ENCODE measurements around the gene CNOT1. TPM values are rescaled to one million over a fixed set of nuclear protein-coding genes. Genes with fewer than 3 reads are reported as not detected.
A peak's percentile ranks its signal among the peaks of the same experiment; 100 is the strongest.

Gene CNOT1
- total and polyA plus RNA-seq, 2 experiments from 2014 or later = 49.3 to 71.8 TPM

DNA sequence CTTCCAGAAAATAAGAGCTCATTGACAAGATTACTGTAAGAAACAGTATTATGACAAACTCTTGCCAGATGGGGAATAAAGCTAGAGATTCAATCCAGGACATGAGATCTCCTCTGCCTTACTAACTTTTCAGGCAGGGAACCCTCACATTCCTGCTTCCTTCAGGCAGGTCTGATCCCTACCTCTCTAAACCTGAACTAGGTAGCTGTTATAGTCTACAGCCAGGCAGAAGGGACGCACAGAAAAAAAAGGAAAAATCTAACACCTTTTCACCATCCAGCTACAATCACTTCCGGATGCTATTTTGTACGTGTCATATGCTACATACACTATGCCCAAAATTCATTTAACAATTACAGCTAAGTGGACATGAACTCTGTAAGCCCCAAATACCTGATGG, 41.2 kb downstream of the CNOT1 start:
- TF ChIP-seq, protein P1, sequence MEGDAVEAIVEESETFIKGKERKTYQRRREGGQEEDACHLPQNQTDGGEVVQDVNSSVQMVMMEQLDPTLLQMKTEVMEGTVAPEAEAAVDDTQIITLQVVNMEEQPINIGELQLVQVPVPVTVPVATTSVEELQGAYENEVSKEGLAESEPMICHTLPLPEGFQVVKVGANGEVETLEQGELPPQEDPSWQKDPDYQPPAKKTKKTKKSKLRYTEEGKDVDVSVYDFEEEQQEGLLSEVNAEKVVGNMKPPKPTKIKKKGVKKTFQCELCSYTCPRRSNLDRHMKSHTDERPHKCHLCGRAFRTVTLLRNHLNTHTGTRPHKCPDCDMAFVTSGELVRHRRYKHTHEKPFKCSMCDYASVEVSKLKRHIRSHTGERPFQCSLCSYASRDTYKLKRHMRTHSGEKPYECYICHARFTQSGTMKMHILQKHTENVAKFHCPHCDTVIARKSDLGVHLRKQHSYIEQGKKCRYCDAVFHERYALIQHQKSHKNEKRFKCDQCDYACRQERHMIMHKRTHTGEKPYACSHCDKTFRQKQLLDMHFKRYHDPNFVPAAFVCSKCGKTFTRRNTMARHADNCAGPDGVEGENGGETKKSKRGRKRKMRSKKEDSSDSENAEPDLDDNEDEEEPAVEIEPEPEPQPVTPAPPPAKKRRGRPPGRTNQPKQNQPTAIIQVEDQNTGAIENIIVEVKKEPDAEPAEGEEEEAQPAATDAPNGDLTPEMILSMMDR (IDR thresholded peaks at IDR 0.05; ENCODE audit: low read depth, low read length) = no peak
- DNase-seq (ENCODE audit: low read depth in 1 of 2, low spot score in 1 of 2) = no peak
- no peaks in the 10 kb centered on the region for H3K27me3 ChIP-seq
- no peak overlapping the region for H3K4me3 ChIP-seq
- H3K9me3 ChIP-seq (ENCODE audit: low read depth) = no peaks in the 10 kb centered on the region
- no peaks in the 10 kb centered on the region for H3K4me1 ChIP-seq (ENCODE audit: low read depth)
- H3K36me3 ChIP-seq = peaks cover 64% of the 10 kb centered on the region
- no peak overlapping the region for H3K27ac ChIP-seq

DNA sequence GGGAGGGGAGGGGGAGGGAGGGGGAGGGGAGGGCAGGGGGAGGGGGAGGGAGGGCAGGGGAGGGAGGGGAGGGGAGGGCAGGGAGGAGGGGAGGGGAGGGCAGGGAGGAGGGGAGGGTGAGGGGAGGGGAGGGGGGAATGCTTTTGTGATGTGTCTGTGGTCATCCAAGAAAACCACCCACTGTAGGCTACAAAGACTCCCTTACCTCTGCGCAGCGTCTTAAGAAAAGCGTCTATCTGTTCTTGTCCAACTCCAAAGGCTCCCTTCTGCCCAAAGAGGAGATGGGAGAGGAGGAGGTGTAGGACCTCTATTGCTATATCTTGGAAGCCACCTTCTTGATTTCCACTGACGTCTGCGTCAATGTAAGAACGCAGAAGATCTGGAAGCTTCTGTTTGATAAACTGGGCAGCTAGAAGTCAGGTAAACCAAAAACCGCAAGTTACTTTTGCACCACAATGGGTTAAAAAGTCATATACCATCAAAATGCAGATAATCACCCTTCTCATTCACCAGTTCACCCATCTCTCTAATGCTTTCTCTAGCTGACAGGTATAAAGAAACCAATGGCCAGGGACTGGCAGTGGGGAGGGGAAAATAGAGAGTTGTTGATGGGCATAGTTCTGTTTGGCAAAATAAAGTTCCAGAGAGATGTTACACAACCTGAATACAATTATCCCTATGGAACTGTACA, 43.1 kb downstream of the CNOT1 start:
- peaks cover 76% of the 10 kb centered on the region for H3K36me3 ChIP-seq

GRCh38 chr16:58584831-58585505, 44.7 kb downstream of the CNOT1 start:
- TF ChIP-seq, protein P1 (IDR thresholded peaks at IDR 0.05; ENCODE audit: low read depth, low read length) = no peak
- peak in 1 of 2 donors; percentile 32 for DNase-seq (ENCODE audit: low read depth in 1 of 2, low spot score in 1 of 2)
- Histone ChIP-seq H3K27me3 (no peaks in the 10 kb centered on the region), H3K9me3 (ENCODE audit: low read depth) (no peaks in the 10 kb centered on the region), H3K4me3 (no peak overlapping the region), H3K27ac (no peak overlapping the region), H3K36me3 (peaks cover 86% of the 10 kb centered on the region), H3K4me1 (ENCODE audit: low read depth) (no peaks in the 10 kb centered on the region)

More for the DNA sequence above, 43.1 kb downstream of the CNOT1 start:
- Histone ChIP-seq H3K9me3 (ENCODE audit: low read depth) (no peaks in the 10 kb centered on the region), H3K27me3 (no peaks in the 10 kb centered on the region), H3K4me1 (ENCODE audit: low read depth) (no peaks in the 10 kb centered on the region), H3K4me3 (no peak overlapping the region), H3K27ac (no peak overlapping the region)
- TF ChIP-seq, protein P1 (IDR thresholded peaks at IDR 0.05; ENCODE audit: low read depth, low read length) = no peak
- no peak for DNase-seq (ENCODE audit: low read depth in 1 of 2, low spot score in 1 of 2)

DNA sequence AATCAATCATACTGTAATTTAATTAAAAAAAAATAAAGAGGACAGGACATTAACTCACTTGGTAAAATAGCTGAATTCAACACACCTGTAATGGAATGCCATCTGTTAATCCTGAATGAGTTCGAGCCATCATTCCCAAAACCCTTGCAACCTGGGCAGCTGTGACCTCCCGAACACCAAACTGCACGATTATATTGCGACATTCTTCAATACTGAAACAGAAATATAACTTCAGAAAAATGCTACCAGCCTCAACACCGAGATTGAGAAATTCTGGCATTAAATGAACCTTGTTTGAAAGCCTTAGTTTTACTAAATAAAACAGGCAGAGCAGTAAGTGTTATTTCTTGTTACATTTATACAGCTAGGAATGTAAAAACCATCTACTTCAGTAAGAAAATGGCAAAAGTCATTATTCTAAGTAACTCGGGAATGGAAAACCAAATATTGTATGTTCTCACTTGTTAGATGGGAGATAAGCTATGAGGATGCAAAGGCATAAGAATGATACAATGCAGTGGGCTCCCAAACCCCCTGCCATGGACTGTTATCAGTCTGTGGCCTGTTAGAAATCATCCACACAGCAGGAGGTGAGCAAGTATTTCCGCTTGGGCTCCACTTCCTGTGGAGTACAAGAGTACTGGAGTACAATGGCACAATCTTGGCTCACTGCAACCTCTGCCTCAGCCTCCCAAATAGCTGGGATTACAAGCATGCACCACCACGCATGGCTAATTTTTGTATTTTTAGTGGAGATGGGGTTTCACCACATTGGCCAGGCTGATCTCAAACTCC, 46.5 kb downstream of the CNOT1 start:
- Histone ChIP-seq H3K27me3 (no peaks in the 10 kb centered on the region), H3K9me3 (ENCODE audit: low read depth) (no peaks in the 10 kb centered on the region), H3K4me1 (ENCODE audit: low read depth) (no peaks in the 10 kb centered on the region), H3K27ac (no peak overlapping the region), H3K36me3 (peaks cover 80% of the 10 kb centered on the region), H3K4me3 (no peak overlapping the region)
- DNase-seq (ENCODE audit: low read depth in 1 of 2, low spot score in 1 of 2) = peak in 1 of 2 donors; percentile 66
- TF ChIP-seq, protein P1 (IDR thresholded peaks at IDR 0.05; ENCODE audit: low read depth, low read length) = no peak

DNA sequence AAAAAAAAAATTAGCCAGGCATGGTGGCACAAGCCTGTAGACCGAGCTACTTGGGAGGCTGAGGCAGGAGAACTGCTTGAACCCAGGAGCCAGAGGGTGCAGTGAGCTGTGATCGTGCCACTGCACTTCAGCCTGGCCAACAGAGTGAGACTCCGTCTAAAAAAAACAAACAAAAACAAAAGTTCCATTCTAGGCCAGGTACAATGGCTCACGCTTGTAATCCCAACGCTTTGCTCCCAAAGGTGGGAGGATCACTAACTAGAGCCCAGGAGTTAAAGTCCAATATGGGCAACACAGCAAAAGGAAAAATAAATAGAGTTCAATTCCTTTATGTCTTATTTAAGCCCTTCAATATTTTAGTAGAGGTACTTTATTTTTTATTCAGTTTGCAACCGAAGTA, 47.5 kb downstream of the CNOT1 start:
- DNase-seq (ENCODE audit: low read depth in 1 of 2, low spot score in 1 of 2) = no peak
- Histone ChIP-seq H3K4me1 (ENCODE audit: low read depth) (no peaks in the 10 kb centered on the region), H3K27me3 (no peaks in the 10 kb centered on the region), H3K27ac (no peak overlapping the region), H3K9me3 (ENCODE audit: low read depth) (no peaks in the 10 kb centered on the region), H3K36me3 (peaks cover 82% of the 10 kb centered on the region), H3K4me3 (no peak overlapping the region)
- TF ChIP-seq, protein P1 (IDR thresholded peaks at IDR 0.05; ENCODE audit: low read depth, low read length) = no peak

Data from cardiac muscle cell (in vitro differentiated cells and primary cell).